D341Med (cell line): ENCODE data around the gene SLC35A4.
A peak's percentile ranks its signal among the peaks of the same experiment; 100 is the strongest.
"Not testable (repeated sequence)": the region's sequence is repeated elsewhere in the genome, so short reads cannot be mapped to it uniquely, and the experiment has no call there.

Experiments
- DNase-seq: peaks from one replicate; pipeline ENCODE4 v3.0.0; 2012; ENCODE audit warnings: low spot score

Gene SLC35A4

GRCh38 chr5:140557965-140558364 is 6.7 kb upstream of the SLC35A4 start:
- no peak for DNase-seq

- no peak for DNase-seq
These were observed 6.1 kb upstream of the SLC35A4 start for GRCh38 chr5:140558542-140558941.

- DNase-seq = no peak
These were observed 4.4 kb upstream of the SLC35A4 start for GRCh38 chr5:140560227-140560626.

GRCh38 chr5:140561753-140562523 is 2.7 kb upstream of the SLC35A4 start:
- DNase-seq = no peak

- no peak for DNase-seq
These were observed 1.0 kb upstream of the SLC35A4 start for GRCh38 chr5:140563596-140563995.

- no peak for DNase-seq
These were observed 574 bp downstream of the SLC35A4 start for GRCh38 chr5:140565024-140565779.

- no peak for DNase-seq
These were observed 1.1 kb downstream of the SLC35A4 start for GRCh38 chr5:140565780-140566095.

- no peak for DNase-seq
These were observed 2.0 kb downstream of the SLC35A4 start for GRCh38 chr5:140566665-140567064.

- no peak for DNase-seq
These were observed 2.6 kb downstream of the SLC35A4 start for GRCh38 chr5:140567136-140567818.

GRCh38 chr5:140567871-140568270 is 3.2 kb downstream of the SLC35A4 start:
- no peak for DNase-seq

GRCh38 chr5:140568443-140569063 is 3.9 kb downstream of the SLC35A4 start:
- no peak for DNase-seq

GRCh38 chr5:140569197-140569596 is 4.6 kb downstream of the SLC35A4 start:
- DNase-seq = no peak

GRCh38 chr5:140570058-140570457 is 5.4 kb downstream of the SLC35A4 start:
- DNase-seq = no peak

GRCh38 chr5:140570488-140570887 is 5.9 kb downstream of the SLC35A4 start:
- no peak for DNase-seq

GRCh38 chr5:140571105-140571504 is 6.5 kb downstream of the SLC35A4 start:
- DNase-seq = no peak

- no peak for DNase-seq
These were observed 9.1 kb downstream of the SLC35A4 start for GRCh38 chr5:140573683-140574082.

- DNase-seq = no peak
These were observed 9.5 kb downstream of the SLC35A4 start for GRCh38 chr5:140574165-140574564.

- peak; percentile 54 for DNase-seq
These were observed 10.7 kb downstream of the SLC35A4 start for GRCh38 chr5:140575309-140575708.

- DNase-seq = no peak
These were observed 12.2 kb downstream of the SLC35A4 start for GRCh38 chr5:140576776-140577201.

- not testable (repeated sequence) for DNase-seq
These were observed 14.6 kb downstream of the SLC35A4 start for GRCh38 chr5:140579188-140579747.

- no peak for DNase-seq
These were observed 22.9 kb downstream of the SLC35A4 start for GRCh38 chr5:140587495-140587894.
